Neuron (in vitro differentiated cells): ENCODE measurements around the gene UTP11.
"Not testable (repeated sequence)": the region's sequence is repeated elsewhere in the genome, so short reads cannot be mapped to it uniquely, and the experiment has no call there.

ENCODE experiments used
- H2AFZ ChIP-seq: one replicate; pipeline ENCODE4 v1.6.1; 2013; ENCODE audit warnings: low read depth, mild to moderate bottlenecking, inconsistent platforms, low read length, moderate library complexity
- H3K27me3 ChIP-seq: one replicate; pipeline ENCODE4 v1.6.1; 2013; ENCODE audit warnings: low read length; ENCODE audit not compliant: insufficient read depth
- H3K36me3 ChIP-seq: one replicate; pipeline ENCODE4 v1.6.1; 2013; ENCODE audit warnings: low read length; ENCODE audit not compliant: insufficient read depth
- H3K4me1 ChIP-seq: one replicate; pipeline ENCODE4 v1.6.1; 2013; ENCODE audit warnings: low read length; ENCODE audit not compliant: insufficient read depth
- H3K4me3 ChIP-seq: 2 replicates; pipeline ENCODE4 v1.5.1; 2013; ENCODE audit warnings: mild to moderate bottlenecking, low read length, moderate library complexity
- H3K9me3 ChIP-seq: one replicate; pipeline ENCODE4 v1.6.1; 2013; ENCODE audit warnings: low read length

The UTP11 gene, protein sequence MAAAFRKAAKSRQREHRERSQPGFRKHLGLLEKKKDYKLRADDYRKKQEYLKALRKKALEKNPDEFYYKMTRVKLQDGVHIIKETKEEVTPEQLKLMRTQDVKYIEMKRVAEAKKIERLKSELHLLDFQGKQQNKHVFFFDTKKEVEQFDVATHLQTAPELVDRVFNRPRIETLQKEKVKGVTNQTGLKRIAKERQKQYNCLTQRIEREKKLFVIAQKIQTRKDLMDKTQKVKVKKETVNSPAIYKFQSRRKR

DNA sequence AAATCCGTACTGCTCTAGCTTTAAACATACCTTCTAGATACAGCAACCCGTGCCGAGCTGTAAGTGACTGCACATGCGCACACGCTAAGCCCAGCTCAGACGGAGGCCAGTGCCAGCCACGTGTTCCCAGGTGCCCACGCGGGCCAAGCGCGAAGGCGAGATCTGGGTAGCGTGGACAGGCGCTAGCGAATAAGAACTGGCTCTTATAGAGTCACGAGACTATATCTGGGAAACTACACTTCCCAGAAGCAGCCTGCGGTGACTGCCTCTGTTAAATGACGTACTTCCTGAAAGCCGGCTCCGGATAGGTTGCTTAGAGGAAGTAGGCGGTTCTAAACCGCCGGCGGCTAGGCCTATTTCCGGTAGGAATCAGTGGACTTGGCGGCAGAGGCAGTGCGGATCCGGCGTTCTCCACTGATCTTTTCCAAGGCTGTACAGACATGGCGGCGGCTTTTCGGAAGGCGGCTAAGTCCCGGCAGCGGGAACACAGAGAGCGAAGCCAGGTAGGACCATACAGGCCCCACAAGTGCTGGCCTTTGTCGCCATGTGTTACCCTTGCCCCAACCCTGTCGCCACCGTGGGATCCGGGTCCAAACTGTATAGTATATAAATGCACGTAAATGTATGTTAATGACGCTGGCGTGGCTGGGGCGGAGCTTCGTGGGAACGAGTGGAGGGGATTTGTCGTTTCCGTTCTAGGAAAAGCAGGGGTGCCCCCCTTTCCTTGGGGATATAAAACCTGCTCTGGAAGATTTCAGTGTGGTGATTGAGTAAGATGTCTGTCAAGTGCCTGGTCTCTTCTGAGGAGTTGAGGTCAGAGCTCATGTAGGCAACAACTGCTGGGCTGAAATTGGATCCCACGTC is at the start of gene UTP11:
Gene UTP11, plus strand, starts transcription at position 372 of the 864 bp plus-strand sequence. Its CDS starts 69 bp downstream, at position 441.
- Histone ChIP-seq H3K9me3 (no peaks in the 10 kb centered on the region), H3K4me1 (peaks cover 6% of the 10 kb centered on the region), H2AFZ (peak within 1 kb of the TSS; percentile 59), H3K27me3 (no peaks in the 10 kb centered on the region), H3K36me3 (peaks cover 14% of the 10 kb centered on the region), H3K4me3 (peak within 1 kb of the TSS; percentile 61)

DNA sequence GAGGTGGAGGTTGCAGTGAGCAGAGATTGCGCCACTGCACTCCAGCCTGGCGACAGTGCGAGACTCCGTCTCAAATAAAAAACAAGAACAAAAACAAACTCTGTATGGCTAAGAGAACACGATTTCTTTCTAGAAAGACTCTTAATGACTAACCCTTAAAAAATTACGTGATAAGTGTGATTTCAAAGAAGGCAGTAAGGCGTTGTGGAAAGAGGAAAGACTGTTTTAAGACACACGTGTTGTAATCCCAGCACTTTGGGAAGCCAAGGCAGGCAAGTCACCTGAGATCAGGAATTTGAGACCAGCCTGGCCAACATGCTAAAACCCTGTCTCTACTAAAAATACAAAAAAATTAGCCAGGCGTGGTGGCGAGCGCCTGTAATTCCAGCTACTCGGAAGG is 48.4 kb upstream of the UTP11 start:
- not testable (repeated sequence) for H3K4me3 ChIP-seq, H3K4me1 ChIP-seq, H3K9me3 ChIP-seq, H3K27me3 ChIP-seq, H2AFZ ChIP-seq
- H3K36me3 ChIP-seq, result peaks cover 52% of the 10 kb centered on the region

DNA sequence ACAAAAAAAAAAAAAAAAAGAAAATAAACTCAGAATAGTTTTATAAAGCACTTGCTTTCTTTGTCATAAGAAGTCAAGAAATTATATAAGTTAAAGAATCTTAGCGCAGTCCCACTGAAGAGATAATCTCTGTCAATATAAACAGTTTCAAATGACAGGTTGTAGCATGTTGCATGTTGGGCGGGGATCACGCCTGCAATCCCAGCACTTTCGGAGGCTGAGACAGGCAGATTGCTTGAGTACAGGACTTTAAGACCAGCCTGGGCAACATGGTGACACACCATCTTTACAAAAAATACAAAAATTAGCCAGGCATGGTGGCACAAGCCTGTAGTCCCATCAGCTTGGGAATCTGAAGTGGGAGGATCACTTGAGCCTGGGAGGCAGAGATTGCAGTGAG is 47.2 kb upstream of the UTP11 start:
- peaks cover 50% of the 10 kb centered on the region for H3K36me3 ChIP-seq
- no peaks in the 10 kb centered on the region for H3K27me3 ChIP-seq
- no peak overlapping the region for H2AFZ ChIP-seq
- H3K4me3 ChIP-seq, result no peak overlapping the region
- H3K4me1 ChIP-seq, result no peaks in the 10 kb centered on the region
- H3K9me3 ChIP-seq, result no peaks in the 10 kb centered on the region

DNA sequence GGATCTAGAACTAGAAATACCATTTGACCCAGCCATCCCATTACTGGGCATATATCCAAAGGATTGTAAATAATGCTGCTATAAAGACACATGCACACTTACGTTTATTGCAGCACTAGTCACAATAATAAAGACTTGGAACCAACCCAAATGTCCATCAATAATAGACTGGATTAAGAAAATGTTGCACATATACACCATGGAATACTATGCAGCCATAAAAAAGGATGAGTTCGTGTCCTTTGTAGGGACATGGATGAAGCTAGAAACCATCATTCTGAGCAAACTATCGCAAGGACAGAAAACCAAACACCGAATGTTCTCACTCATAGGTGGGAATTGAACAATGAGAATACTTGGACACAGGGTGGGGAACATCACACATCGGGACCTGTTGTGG is 38.9 kb upstream of the UTP11 start:
- H3K4me3 ChIP-seq, H3K27me3 ChIP-seq, H3K4me1 ChIP-seq, H2AFZ ChIP-seq, H3K9me3 ChIP-seq: not testable (repeated sequence)
- H3K36me3 ChIP-seq, result peaks cover 56% of the 10 kb centered on the region

DNA sequence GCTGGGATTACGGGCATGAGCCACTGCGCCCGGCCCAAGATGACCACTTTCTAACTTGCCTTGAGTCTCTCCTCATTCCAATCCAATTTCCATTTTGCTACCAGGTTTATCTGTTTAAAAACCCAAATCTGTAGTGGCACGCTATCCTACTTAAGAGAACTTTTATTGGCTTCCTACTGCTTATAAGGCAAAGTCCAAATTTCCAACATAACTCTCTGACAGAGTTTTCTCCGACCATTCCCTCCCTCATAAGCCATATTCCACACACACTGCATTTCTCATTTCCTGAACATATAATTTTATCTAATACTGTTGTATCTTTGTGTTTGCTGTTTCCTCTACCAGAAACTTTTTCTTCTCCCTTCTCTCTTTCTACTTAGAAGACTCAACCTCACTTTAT is 38.0 kb upstream of the UTP11 start:
- Histone ChIP-seq H3K9me3 (no peaks in the 10 kb centered on the region), H3K4me3 (no peak overlapping the region), H2AFZ (no peak overlapping the region), H3K27me3 (no peaks in the 10 kb centered on the region), H3K4me1 (no peaks in the 10 kb centered on the region), H3K36me3 (peaks cover 56% of the 10 kb centered on the region)

DNA sequence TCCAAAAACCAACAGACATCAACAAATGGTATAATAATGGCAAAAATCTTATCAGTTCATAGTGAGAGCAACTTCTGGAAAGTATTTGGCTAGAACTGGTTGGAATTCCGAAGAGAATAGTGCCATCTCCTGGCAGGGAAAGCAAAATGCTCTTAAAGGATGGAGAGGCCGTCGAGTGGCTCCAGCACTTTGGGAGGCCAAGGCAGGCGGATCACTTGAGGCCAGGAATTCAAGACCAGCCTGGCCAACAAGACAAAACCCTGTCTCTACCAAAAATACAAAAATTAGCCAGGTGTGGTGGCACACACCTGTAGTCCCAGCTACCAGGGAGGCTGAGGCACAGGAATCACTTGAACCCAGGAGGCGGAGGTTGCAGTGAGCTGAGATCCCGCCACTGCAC is 37.5 kb upstream of the UTP11 start:
- H3K4me1 ChIP-seq, H3K9me3 ChIP-seq, H3K4me3 ChIP-seq, H2AFZ ChIP-seq, H3K27me3 ChIP-seq: not testable (repeated sequence)
- H3K36me3 ChIP-seq, result peaks cover 55% of the 10 kb centered on the region

DNA sequence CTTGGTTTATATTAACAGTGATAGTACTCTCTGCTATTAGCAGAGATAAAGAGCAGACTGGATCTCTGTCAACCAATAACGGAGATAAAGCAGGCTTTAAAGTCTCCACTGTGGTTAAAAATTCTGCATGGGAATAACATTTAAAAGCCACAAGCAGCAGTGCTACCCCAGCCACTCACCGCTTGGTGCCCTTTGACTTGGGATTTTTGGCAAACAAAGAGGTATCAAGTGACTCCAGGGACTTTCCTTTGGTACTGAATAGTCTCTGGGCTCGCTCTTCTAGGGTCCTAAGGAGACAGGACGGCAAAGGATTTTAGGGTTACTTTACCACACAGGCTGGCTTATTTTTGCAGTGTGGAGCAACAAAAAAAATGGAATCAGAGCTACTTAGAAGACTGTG is 34.0 kb upstream of the UTP11 start:
- no peaks in the 10 kb centered on the region for H3K27me3 ChIP-seq
- H3K4me3 ChIP-seq, result no peak overlapping the region
- H3K9me3 ChIP-seq, result no peaks in the 10 kb centered on the region
- no peak overlapping the region for H2AFZ ChIP-seq
- H3K4me1 ChIP-seq, result no peaks in the 10 kb centered on the region
- peaks cover 83% of the 10 kb centered on the region for H3K36me3 ChIP-seq

DNA sequence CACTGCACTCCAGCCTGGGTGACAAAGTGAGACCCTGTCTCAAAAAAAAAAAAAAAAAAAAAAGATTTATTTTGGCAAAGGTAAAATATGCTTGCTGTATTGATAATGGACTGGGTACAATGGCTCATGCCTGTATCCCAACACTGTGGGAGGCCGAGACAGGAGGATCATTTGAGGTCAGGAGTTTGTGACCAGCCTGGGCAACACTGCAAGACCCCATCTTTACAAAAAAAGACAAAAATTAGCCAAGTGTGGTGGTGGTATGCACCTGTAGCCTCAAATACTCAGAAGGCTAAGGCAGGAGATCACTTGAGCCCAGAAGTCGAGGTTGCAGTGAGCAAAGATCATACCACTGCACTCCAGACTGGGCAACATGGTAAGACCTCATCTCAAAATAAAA is 29.0 kb upstream of the UTP11 start:
- Histone ChIP-seq H2AFZ (no peak overlapping the region), H3K36me3 (peaks cover 81% of the 10 kb centered on the region), H3K27me3 (no peaks in the 10 kb centered on the region), H3K9me3 (no peaks in the 10 kb centered on the region), H3K4me3 (no peak overlapping the region), H3K4me1 (peaks cover 4% of the 10 kb centered on the region)

DNA sequence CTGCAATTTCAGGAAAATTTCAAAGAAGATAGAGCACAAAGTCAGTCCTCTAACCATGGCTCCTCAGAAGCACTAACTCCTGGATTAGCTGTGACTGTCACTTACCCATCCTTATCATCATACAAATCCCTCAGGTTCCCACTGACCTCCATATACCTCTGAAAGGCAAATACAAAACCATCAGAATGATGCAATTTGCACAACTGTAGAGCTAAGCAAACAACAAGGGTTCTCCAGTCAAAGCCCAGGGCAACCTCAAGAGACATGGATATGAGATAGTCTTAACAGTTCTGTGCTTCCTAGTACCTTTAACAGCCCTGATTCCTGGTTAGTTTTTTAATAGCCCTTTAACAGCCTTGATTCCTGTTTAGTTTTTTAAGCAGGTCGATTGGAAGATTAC is 24.9 kb upstream of the UTP11 start:
- H3K36me3 ChIP-seq, result peaks cover 42% of the 10 kb centered on the region
- peaks cover 10% of the 10 kb centered on the region for H3K4me1 ChIP-seq
- H2AFZ ChIP-seq, result no peak overlapping the region
- H3K9me3 ChIP-seq, result no peaks in the 10 kb centered on the region
- no peak overlapping the region for H3K4me3 ChIP-seq
- no peaks in the 10 kb centered on the region for H3K27me3 ChIP-seq

DNA sequence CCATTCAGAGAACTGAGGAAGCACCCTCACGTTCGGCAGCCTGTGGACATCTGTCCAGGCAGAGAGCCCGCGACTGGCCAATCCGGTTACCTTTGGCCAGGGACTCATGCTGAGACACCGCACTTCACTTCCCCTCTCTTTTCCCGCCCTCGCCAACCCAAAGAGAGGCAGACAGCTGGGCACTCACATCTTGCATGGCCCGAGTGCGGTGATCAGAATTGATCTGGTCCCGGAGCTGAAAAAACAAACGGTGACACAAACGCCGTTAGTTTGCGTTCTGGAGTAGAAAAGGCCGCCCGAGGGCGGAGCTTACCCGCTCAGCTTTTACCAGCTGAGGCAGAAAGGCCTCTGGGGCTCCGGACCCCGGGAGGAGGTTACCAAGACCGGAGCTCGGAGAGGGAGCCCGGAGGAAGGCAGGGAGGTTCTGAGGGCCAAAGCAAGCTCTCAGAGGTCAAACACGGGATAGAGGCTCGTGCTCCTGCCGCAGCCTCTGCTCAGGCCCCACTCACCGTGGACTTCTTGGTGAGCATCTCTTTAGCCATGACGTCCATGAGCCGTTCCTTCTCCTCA is 23.1 kb upstream of the UTP11 start:
- H3K4me3 ChIP-seq, result peak overlapping the region; percentile 88
- H3K36me3 ChIP-seq, result peaks cover 29% of the 10 kb centered on the region
- H3K4me1 ChIP-seq, result peaks cover 10% of the 10 kb centered on the region
- no peaks in the 10 kb centered on the region for H3K27me3 ChIP-seq
- no peaks in the 10 kb centered on the region for H3K9me3 ChIP-seq
- H2AFZ ChIP-seq, result peak overlapping the region; percentile 8

DNA sequence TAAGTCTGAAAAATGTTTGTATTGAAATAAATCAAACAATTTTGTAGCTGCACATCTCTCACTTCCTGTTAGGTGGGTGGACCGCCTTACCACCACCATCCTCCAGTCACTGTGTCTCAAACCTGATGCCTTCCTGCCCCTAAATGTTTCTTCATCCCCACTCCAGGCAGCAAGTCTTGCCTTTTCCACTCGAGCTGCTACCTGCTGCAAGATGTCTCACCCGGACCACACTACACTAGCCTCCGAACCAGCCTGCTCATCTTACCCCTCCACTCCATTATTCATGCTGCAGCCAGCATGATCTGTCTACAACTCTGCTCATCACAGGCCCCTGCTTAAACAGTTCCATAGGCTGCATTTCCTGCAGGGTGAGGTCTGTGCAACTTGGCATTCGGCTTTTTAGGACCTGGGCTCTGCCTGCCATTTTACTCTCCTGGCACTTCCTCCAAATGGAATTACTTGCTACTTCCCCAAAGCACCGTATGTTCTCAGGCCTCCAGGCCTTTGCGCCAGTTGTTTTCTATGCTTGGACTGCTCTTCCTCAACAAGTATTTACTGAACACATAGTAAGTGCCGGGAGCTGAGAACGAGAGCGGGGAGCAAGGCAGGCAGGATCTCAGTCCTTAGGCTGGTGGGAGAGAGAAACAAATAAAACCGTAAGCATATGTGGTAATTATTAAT is 17.5 kb upstream of the UTP11 start:
- no peak overlapping the region for H3K4me3 ChIP-seq
- no peaks in the 10 kb centered on the region for H3K36me3 ChIP-seq
- H2AFZ ChIP-seq, result no peak overlapping the region
- H3K9me3 ChIP-seq, result no peaks in the 10 kb centered on the region
- H3K27me3 ChIP-seq, result no peaks in the 10 kb centered on the region
- peaks cover 14% of the 10 kb centered on the region for H3K4me1 ChIP-seq

DNA sequence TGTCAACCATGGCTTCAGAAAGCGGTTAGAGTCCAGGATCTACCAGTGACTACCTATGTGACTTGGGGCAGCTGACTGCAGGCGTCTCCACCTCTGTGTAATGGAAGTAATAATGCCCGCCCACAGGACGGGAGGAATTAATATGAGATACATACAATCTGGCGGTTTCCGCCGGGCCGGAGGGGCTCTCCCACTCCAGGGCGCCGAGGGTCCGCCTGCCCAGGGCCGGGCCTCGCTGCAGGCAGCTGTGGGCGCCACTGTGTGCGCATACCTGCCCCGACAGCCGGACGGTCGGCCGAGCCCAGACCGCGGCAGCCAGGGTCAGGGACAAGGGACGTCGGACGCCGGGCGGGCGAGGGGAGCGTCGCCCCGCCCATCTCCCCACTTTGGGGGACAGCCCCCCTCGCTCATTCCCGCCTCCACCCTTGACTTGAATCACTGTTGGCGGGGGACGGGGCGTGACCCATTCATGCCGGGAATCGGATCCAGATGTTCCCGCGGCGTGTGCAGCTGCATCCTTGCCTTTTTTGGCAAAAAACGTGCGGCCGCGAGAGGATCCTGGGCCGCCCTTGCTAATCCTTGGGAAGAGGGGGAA is 16.7 kb upstream of the UTP11 start:
- no peaks in the 10 kb centered on the region for H3K9me3 ChIP-seq
- no peaks in the 10 kb centered on the region for H3K36me3 ChIP-seq
- H3K27me3 ChIP-seq, result no peaks in the 10 kb centered on the region
- no peak overlapping the region for H2AFZ ChIP-seq
- peaks cover 18% of the 10 kb centered on the region for H3K4me1 ChIP-seq
- H3K4me3 ChIP-seq, result no peak overlapping the region
